G401.6 (cell line): ENCODE data around the gene IFT172.
"Not testable (repeated sequence)": the region's sequence is repeated elsewhere in the genome, so short reads cannot be mapped to it uniquely, and the experiment has no call there.

Experiments used
- FAIRE-seq: peaks from 2 replicates; lab custom pipeline; 2012; peaks lifted over from hg19 to GRCh38; lab: Jason Lieb, UNC

Gene IFT172

GRCh38 chr2:27492557-27492956, 3.0 kb upstream of the IFT172 start:
- FAIRE-seq: no peak

- no peak for FAIRE-seq
Observed at GRCh38 chr2:27489118-27489497, 435 bp downstream of the IFT172 start.

GRCh38 chr2:27485496-27485895, 4.0 kb downstream of the IFT172 start:
- no peak for FAIRE-seq

GRCh38 chr2:27471961-27472360, 17.6 kb downstream of the IFT172 start:
- FAIRE-seq: no peak

- FAIRE-seq: no peak
Observed at GRCh38 chr2:27464443-27464842, 25.1 kb downstream of the IFT172 start.

GRCh38 chr2:27461118-27461517, 28.4 kb downstream of the IFT172 start:
- no peak for FAIRE-seq

GRCh38 chr2:27453968-27454367, 35.6 kb downstream of the IFT172 start:
- FAIRE-seq: no peak

GRCh38 chr2:27451095-27451494, 38.4 kb downstream of the IFT172 start:
- FAIRE-seq: no peak

GRCh38 chr2:27448381-27448780, 41.2 kb downstream of the IFT172 start:
- no peak for FAIRE-seq

- FAIRE-seq: no peak
Observed at GRCh38 chr2:27446057-27446456, 43.5 kb downstream of the IFT172 start.

- FAIRE-seq: no peak
Observed at GRCh38 chr2:27445615-27446014, 43.9 kb downstream of the IFT172 start.

GRCh38 chr2:27445155-27445554, 44.4 kb downstream of the IFT172 start:
- no peak for FAIRE-seq

GRCh38 chr2:27442920-27443282, 46.6 kb downstream of the IFT172 start:
- FAIRE-seq: no peak

- FAIRE-seq: no peak
Observed at GRCh38 chr2:27441958-27442919, 47.3 kb downstream of the IFT172 start, which contains the start of gene KRTCAP3. Gene KRTCAP3, plus strand, starts transcription at chr2:27442381. Its CDS starts 32 bp downstream, at chr2:27442413.

- no peak for FAIRE-seq
Observed at GRCh38 chr2:27441226-27441926, 48.2 kb downstream of the IFT172 start.

- FAIRE-seq: no peak
Observed at GRCh38 chr2:27435628-27436027, 53.9 kb downstream of the IFT172 start.

- FAIRE-seq: no peak
Observed at GRCh38 chr2:27431395-27431794, 58.1 kb downstream of the IFT172 start.

GRCh38 chr2:27428978-27429541, 60.5 kb downstream of the IFT172 start:
- FAIRE-seq: no peak

- no peak for FAIRE-seq
Observed at GRCh38 chr2:27428213-27428977, 61.1 kb downstream of the IFT172 start, which contains the start of gene NRBP1. Gene NRBP1, plus strand, starts transcription at chr2:27428631. Its CDS starts 4,643 bp downstream, at chr2:27433274.

- no peak for FAIRE-seq
Observed at GRCh38 chr2:27427863-27428212, 61.7 kb downstream of the IFT172 start.

- FAIRE-seq: not testable (repeated sequence)
Observed at GRCh38 chr2:27425039-27425438, 64.5 kb downstream of the IFT172 start.

GRCh38 chr2:27422958-27423357, 66.6 kb downstream of the IFT172 start:
- no peak for FAIRE-seq
